SKM-1 treated with dmso at 0.1 percent for 144 hours (cell line): Measurements from ENCODE around the gene FMO2.
"Not testable (repeated sequence)": the region's sequence is repeated elsewhere in the genome, so short reads cannot be mapped to it uniquely, and the experiment has no call there.

ENCODE experiments used
- DNase-seq: peaks from one replicate; lab custom pipeline; 2025; ENCODE audit not compliant: unreplicated experiment; lab: John Stamatoyannopoulos, UW

The FMO2 gene

DNA sequence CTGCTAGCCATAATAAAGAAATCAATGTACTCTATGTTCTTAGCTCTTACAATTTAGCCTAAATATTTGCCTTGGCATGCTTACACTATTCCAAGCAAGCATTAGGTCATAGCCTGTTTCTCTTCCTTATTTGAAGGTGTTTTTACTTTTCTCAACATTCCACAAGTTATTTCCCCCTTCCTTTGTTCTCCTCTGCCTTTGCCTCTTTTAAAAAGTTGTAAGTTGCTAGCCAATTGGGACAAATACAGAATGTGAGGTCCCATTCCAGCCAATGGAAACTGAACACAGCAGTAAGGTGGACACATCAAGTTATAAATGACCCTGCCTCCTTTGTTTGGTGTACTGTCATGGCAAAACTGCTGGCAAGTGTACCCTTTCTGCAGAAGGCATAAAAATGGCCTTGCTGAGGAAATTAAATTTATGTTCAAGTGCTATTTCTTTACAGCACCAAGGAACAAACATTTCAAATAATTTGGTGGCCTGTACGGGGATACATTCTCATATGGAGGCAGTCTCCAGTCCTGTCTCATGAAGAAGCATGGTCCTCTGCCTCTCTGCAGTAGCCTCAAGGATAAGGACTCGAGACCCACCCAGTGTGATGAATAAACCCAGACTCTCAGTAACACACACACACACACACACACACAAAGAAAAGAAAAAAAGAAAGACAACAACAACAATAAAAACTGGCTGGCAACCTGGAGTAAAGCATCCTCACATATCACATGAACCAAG lies 34.4 kb downstream of the FMO2 start:
- no peak for DNase-seq

- no peak for DNase-seq
These were observed 35.0 kb downstream of the FMO2 start for GRCh38 chr1:171220081-171220420.

DNA sequence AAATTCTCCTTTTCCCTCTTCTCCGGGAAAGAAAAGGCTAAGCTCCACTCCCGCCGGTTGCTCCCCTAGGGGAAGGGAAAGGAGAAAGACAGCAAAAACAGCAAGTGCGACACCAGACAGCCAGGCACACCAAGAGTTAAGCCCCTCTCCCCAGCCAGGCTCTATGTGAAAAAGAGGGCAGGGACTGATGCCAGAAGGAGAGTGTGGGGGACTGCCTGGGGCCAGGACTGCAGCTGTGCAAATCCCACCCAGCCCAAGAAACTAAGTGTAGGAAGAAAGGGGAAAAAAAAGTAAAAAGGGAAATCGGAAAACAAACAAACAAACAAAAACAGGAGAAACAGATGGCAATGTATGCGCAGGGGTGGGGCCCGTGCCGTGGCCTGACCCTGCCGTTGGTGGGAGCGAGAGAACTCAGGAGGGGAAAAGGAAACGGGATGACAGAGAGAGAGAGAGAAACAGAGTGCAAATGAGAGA lies 35.5 kb downstream of the FMO2 start:
- DNase-seq, result no peak

GRCh38 chr1:171221665-171222591 lies 36.8 kb downstream of the FMO2 start:
- no peak for DNase-seq

GRCh38 chr1:171222936-171223335 lies 37.8 kb downstream of the FMO2 start:
- no peak for DNase-seq

GRCh38 chr1:171224257-171224656 lies 39.2 kb downstream of the FMO2 start:
- DNase-seq, result peak; percentile 49

DNA sequence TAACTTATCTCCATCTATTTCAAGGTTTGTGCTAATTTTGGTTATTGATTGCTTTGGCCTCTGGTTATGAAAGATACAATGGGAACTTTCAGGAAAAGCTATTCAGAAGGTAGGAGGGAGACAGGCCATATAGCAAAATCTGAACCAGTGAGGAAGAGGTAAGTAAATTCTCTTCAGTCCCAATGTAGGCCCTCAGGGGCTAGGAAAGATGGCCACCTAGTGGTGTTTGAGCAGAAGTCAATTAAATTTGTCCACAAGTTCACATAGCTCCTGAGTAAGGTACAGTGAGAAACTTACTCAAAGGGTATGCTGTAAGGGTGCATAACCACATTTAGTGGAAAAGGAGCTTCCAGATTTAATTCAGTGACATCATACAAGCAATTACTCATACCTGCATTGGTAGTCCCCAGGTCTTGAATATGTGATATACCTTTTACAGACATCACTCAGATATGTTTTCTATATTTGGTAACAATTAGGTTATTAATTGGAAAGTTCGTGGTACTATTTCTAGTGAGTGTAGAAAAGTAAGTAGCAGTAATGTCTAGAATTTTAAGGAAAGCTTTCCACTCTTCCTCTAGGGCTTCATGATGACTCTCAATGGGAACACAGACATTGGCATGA lies 41.8 kb downstream of the FMO2 start:
- DNase-seq, result peak; percentile 88

- DNase-seq, result no peak
These were observed 46.2 kb downstream of the FMO2 start for GRCh38 chr1:171231326-171231725.

- no peak for DNase-seq
These were observed 48.1 kb downstream of the FMO2 start for GRCh38 chr1:171233183-171233582.

DNA sequence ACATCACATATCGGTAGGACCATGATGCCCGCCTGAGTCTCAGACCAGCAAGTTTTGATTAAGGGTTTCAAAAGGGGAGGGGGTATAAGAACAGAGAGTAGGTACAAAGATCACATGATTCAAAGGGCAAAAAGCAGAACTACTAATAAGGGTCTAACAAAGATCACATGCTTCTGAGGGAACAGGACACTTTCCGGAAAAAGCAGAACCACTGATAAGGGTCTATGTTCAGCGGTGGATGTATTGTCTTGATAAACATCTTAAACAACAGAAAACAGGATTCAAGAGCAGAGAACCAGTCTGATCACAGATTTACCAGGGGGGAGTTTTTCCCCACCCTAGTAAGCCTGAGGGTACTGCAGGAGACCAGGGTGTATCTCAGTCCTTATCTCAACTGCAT lies 51.1 kb downstream of the FMO2 start:
- not testable (repeated sequence) for DNase-seq

DNA sequence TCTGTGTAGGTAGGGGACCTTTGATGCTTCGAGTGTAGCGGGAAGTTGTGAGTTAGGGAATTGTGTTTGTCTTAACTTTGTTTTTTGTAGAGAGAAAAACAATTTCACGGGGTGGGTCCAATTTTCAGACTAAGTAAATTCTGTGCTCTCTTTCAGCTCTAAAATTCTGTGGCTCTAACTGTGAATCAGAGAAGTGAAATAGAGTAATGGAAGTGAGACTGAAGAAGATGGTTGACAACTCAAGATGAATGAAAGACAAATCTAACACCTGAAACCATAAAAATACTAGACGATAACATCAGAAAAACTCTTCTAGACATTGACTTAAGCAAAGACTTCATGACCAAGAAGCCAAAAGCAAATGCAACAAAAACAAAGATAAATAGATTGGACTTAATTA lies 58.8 kb downstream of the FMO2 start:
- DNase-seq, result no peak

- peak; percentile 24 for DNase-seq
These were observed 60.5 kb downstream of the FMO2 start for GRCh38 chr1:171245458-171246064.

DNA sequence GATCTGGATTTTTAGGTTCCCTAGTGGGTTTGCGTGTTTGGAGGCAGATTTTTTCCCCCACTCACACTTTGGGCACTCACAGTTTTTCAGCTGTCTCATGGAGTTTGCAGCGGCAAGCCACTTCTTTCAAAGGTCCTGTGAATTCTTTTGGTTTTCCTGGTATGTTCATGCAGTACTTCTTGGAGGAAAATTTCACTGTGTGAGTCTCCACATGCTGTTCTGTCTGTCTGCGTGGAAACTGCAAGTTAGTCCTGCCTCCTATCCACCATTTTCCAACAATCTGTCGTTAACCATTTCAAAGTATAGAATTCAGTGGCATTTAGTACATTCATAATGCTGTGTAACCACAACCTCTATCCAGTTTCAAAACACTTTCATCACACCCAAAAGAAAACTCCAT lies 62.4 kb downstream of the FMO2 start:
- no peak for DNase-seq

- no peak for DNase-seq
These were observed 63.2 kb downstream of the FMO2 start, which contains the start of gene FMO1 for GRCh38 chr1:171248302-171248701. Gene FMO1, plus strand, starts transcription at chr1:171248494. Its CDS starts 9,594 bp downstream, at chr1:171258088.

GRCh38 chr1:171248841-171249240 lies 63.7 kb downstream of the FMO2 start:
- DNase-seq, result no peak

GRCh38 chr1:171250263-171250662 lies 65.2 kb downstream of the FMO2 start:
- no peak for DNase-seq

GRCh38 chr1:171251042-171251951 lies 66.2 kb downstream of the FMO2 start:
- peak; percentile 26 for DNase-seq

DNA sequence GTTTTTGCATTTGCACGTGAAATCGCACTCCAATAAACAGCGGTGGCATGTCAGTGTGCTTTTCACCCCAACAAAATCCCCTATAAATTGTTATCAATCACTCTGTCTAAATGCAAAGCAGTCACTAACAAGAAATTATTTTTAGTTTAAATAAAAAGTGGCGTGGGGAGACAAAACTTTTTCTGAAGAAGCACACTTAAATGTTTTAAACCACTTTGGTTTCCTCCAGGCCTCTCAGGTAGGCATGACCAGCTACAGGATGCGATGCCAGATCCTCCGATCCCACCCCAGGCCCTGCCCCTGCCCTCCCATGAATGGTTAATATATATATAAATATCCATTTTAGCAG lies 66.8 kb downstream of the FMO2 start:
- DNase-seq, result no peak

- DNase-seq, result no peak
These were observed 67.4 kb downstream of the FMO2 start for GRCh38 chr1:171252482-171252881.

DNA sequence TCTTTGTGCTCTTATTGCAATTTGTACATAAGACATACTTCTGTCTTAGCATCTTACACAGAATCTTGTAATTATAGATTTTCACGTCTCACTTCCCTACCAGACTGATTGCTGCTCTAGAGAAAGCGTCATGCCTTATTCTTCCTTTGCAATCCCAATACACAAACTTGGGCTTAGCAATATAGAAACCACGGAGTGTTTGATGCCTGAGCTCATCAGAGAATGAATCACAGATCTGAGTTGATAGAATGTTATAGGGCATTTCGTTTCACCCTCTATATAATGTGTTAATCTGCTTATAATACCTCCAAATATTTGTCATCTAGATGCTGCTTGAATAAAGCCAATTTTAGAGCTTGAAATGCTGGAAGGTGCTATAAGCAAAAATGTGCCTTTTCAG lies 69.8 kb downstream of the FMO2 start:
- DNase-seq, result no peak
